Stimulated activated CD4-positive, alpha-beta T cell treated with anti-CD3 and anti-CD28 coated beads, Interleukin-4, amount 100 ng/mL, for 1 hour (primary cell): Measurements from ENCODE around the gene KIT.
"Not testable (repeated sequence)": the region's sequence is repeated elsewhere in the genome, so short reads cannot be mapped to it uniquely, and the experiment has no call there.

Source experiments
- DNase-seq: peaks from one replicate; pipeline ENCODE4 v3.0.0-alpha.2; 2020

KIT gene

DNA sequence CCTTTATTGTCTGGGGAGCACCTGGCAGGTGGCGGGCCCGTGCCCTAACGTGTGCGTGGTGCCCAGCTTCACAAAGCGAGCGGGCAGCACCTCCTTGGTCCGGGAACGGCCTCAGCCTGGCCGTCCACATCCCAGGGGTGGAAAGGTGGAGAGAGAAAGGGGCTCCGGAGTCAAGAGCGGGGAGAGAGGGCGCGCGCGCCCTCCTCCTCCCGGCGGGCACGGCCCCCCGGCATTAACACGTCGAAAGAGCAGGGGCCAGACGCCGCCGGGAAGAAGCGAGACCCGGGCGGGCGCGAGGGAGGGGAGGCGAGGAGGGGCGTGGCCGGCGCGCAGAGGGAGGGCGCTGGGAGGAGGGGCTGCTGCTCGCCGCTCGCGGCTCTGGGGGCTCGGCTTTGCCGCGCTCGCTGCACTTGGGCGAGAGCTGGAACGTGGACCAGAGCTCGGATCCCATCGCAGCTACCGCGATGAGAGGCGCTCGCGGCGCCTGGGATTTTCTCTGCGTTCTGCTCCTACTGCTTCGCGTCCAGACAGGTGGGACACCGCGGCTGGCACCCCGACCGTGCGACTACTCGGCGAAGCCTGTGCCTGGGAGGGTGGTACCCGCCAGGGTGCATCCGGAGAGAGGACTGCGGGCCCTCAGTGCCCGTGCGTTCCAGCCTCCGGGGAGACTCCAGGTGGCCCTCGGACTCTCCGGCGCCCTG is at the start of gene KIT:
KIT (plus strand) TSS at position 407 of the 701 bp plus-strand sequence; CDS start at position 465, 58 bp downstream.
- DNase-seq: peak; percentile 14

DNA sequence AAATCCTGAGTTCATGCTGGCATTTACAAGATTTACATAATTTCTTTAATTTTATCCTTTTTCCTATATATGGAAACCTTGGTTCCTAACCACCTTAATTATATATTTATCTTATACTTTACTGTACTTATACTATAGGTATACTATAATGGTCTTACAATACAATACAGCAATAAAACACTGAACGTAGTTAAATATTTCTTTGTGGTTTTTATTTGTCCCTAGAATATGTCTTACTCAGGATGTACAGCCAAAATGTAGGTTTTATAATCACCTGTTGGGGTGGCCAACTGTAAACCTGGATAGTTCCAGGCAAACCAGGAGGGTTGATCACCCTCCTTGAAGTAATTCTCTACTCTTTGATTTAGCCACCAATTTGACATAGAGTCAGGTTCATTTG is 48.4 kb upstream of the KIT start:
- no peak for DNase-seq

DNA sequence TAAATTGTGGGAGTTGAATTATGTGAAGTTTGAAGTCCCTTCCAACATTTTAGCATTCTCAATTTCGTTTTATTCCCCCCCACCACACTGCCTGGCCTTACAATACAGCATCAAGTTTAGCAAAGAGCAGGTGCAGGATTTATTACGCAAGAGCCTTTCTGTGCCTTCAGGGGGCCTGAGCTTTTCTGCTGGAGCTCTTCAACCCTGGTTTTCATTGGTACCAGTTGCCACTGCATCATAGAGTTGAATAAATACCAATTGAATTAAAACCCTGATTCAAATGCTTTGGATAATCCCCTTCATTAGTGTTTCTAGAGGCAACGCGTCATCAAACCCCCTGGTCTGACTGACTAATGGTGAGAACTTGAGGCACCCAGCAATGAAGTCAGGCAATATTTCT is 43.6 kb upstream of the KIT start:
- DNase-seq: no peak

DNA sequence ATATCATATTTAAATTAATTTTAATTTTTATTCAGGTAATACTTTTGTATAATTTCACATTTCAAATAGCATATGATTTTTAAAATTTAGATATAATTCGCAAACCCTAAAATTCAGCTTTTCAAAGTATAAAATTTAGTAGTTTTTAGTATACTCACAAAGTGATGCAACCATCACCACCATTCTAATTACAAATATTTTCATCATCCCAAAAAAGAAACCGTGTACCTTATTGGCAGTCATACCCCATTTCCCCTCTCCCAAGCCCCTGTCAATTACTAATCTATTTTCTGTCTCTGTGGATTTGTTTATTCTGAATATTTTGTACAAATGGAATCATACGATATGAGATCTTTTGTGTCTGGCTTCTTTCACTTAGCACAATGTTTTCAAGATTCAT is 37.0 kb upstream of the KIT start:
- no peak for DNase-seq

DNA sequence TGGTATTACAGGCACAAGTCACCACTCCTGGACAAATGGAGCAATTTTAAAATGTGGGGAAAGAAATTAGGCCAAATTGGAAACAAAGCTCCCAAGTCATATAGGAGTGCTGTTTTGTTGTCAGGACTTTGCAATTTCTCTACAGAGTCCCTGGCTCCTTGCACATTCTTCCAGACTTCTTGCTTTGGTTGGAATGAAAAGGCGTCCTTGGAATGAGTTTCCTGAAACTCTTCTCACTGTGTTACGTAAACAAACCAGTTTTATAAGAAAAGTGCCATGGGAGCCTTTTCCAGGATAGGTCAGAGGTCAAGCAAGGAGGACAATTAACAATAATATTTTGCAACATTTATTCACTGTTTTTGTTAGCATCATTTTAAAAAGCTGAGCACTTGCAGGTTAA is 32.4 kb upstream of the KIT start:
- DNase-seq: no peak

DNA sequence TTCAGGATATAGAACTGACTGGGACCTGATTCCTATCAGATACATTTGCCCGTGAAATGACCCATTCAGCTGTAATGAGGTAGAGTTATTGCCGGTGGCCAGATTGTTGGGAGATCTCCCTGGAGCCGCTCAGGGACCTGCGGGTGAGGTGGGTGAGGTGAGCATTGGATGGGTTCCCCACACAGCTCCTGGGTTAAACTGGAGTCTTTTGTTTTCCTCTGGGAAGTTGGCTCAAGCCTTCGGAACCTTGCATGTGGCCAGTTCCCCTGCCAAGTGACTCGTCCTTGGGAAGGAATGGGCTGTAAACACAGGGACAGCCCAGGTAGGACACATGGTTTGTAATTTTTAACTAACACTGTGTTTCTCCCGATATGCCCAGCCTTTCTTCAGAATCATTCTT is 31.6 kb upstream of the KIT start:
- no peak for DNase-seq

DNA sequence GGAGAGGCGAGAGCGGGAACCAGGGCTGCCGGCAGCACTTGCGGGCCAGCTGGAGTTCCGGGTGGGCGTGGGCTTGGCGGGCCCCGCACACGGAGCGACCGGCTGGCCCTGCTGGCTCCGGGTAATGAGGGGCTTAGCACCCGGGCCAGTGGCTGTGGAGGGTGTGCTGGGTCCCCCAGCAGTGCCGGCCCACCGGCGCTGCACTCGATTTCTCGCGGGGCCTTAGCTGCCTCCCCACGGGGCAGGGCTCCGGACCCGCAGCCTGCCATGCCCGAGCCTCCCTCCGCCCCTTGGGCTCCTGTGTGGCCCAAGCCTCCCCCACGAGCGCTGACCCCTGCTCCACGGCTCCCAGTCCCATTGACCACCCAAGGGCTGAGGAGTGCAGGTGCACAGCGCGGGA is 25.2 kb upstream of the KIT start:
- no peak for DNase-seq

DNA sequence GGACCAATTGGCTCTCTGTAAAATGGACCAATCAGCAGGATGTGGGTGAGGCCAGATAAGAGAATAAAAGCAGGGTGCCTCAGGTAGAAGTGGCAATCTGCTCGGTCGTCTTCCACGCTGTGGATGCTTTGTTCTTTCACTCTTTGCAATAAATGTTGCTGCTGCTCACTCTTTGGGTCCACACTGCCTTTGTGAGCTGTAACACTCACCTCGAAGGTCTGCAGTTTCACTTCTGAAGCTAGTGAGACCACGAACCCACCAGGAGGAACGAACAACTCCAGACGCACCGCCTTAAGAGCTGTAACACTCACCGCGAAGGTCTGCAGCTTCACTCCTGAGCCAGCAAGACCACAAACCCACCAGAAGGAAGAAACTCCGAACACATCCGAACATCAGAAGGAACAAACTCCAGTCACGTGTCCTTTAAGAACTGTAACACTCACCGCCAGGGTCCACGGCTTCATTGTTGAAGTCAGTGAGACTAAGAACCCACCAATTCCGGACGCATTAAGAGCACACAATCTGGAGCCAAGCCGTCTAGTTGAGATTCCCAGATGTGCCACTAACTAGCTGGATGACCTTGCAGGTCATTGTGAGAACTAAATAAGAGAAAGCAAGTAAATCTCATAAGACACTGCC is 24.5 kb upstream of the KIT start:
- DNase-seq: not testable (repeated sequence)

DNA sequence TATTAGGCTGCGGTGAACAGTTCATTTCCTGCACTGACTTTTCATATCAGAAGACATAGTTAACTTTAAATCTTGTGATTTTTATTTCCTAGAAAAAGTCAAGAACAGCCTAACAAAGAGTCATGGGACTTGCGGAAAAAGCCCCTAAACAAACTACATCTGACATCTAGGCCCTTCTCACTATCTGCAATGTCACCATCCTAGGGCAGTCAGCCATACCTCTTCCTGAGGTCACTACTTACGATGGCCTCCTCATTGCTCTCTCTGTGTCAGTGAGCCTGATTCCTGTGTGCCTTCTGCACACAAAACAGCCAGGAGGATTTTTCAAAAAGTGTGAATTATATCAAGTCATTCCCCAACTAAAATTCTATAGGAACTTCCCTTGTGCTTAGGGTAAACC is 22.4 kb upstream of the KIT start:
- no peak for DNase-seq

DNA sequence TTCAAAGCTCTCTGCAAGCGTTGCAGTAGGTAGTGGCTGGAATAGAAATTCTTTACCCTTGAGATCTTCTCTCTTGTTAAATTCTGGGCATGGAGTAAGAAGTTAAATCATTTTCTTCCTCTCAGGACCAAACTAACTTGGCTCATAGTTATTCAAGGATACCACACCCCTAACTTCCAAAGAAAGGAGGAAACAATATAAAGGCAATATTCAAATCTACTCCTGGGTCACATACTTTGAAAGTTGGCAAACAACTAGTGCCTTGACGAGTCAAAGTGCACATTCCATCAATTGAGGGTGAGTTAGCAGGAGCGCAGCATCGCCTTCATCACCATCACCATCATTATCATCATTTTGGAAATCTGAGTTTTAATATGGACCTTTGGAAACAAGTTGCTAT is 20.4 kb upstream of the KIT start:
- DNase-seq: no peak

DNA sequence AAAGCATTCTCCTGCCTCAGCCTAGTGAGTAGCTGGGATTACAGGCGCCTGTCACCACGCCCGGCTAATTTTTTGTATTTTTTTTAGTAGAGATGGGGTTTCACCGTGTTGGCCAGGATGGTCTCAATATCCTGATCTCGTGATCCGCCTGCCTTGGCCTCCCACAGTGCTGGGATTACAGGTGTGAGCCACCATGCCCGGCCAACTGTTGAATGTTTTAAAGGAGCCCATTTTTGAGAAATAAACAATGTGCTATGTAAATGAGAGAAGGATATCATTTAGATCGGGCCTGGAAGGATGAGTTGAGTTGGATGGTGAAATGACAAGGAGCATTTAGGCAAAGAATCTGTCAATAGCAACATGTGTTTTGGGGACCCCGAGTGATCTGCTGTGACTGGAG is 16.7 kb upstream of the KIT start:
- not testable (repeated sequence) for DNase-seq

DNA sequence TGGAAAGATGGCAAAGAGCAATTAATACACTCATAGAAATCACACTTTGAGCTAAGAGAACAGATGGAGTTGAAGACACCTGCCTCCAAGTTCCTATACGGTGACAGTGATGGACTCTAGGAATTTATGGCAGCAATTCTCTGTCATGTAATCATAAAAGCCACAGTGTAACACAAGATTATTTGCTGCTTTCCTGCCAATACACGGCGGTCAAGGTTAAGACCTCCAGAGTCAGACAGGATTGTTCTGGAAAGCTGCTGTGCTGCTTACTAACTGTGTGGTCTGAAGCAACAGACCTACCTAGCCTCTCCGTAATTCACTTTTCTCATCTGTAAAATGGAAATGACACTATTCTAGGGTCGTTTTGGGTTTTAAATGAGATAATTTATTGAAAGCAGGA is 14.6 kb upstream of the KIT start:
- DNase-seq: no peak

DNA sequence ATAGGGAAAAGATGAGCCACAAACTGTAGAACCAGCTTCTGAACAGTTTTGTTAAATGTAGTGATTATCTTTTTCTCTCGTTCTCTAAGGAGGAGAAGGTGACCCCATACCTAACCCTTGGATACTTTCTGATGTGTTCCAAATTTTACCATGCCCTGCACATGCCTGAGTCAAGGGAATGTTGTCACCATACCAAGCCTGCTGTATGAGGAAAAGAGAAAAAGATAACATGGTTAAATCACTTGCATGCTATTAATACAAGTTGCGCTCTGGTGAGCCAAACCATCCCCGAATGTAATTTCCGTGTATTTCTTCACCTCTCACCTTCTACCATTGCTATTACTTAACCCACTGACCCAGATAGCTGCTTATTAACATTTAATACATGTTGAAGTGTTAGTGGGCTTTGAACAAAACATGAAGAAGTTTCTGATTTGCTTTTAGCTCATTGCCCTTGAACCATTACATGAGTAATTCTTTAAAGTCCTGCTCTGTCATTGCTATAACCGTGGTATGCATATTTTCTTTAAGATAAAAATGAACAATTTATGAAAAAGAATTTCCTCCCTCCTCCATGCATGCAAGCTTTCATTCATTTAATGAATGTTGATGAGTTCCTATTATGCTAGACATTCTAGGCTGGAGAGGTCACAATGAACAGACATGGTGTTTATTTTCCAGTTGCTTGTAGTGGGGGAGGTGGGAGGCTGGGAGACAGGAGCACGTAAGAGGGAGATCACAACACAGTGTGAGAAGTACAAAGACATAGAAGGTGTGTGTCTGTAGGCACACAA is 13.6 kb upstream of the KIT start:
- no peak for DNase-seq

DNA sequence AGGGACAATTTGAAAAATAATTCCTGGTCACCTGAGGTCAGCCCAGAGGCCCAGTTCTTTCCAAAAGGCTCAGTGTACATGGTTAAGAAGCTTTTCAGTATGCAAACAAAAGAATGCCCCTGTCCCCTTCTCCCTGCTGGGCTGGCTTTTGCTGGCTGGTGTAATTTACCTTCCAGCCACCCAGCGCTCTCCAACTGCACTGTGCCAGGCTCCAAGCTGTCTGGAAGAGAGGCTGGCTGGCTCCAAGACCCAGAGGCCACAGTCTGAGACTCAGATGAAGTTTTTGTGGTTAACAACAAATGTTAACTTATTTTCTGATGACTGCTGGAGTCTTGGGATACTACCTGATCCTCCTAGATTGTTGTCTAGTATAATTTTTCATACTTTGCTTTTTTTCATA is 11.9 kb upstream of the KIT start:
- DNase-seq: no peak

DNA sequence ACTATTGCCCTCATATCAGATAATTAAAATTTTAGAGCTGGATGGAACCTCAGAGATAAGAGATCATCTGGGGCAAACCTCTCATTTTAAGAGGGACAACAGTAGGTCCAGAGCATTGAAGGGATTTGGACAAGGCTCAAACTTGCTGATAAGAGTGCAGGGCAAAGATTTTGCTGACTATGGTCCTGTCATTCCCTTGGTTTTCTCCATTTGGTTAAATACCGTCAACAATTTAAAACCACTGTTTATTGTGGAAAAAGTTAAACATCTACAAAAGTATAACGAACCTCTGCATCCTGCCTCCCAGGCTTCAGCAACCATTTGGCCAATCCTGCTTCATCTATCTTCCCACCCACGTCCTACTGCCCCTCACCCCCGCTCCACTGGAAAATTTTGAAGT is 10.7 kb upstream of the KIT start:
- no peak for DNase-seq

DNA sequence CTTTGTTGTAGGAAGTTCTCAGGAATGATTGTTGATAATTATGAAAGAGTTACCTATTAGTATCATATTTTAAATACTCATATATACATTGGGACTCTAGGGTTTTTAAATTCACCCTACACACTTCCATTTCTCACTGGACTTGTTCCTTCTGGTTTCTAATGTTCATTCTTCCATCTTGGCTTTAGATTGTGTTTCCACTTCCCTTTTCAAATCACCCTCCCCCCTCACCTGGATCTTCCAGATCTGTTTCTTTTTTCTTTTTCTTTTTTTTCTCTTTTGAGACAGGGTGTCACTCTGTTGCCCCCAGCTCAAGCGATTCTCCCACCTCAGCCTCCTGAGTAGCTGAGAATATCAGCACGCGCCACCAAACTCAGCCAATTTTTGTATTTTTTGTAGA is 6.7 kb upstream of the KIT start:
- no peak for DNase-seq

DNA sequence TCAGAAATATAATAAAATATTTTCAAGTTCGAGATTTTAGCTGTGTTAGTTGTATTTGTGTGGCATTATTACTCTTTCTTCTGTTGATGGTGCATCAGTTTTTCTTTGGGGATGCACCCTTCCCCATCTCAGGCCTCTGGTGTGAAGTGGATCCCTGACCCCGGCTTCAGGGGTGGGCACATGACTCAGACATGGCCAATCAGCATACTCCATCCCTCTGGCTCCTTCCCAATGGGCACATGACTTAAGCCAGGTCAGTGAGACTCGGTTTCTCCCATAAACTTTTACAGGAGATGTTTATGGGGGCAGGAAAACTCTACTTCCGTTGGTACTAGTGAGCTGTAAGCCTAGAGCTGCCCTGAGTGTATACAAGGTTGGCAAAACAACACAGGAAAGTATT is 3.0 kb upstream of the KIT start:
- no peak for DNase-seq

DNA sequence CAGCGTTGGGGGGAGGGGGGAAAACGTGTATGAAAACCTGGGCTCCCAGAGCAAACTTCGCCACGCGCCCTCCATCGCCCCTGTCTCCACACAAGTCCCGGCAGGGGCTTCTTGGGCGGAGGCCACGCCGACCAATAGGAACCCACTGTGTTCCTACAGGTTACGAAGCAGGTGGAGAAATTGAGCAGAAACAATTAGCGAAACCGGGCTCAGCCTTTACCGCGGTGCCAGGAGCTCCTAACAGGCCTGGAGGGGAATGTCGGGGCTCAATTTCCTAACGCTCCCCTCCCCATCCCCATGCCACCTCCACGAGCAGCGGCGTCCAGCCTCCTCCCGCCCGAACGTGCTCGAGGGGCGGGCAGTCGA is 589 bp upstream of the KIT start:
- DNase-seq: no peak

DNA sequence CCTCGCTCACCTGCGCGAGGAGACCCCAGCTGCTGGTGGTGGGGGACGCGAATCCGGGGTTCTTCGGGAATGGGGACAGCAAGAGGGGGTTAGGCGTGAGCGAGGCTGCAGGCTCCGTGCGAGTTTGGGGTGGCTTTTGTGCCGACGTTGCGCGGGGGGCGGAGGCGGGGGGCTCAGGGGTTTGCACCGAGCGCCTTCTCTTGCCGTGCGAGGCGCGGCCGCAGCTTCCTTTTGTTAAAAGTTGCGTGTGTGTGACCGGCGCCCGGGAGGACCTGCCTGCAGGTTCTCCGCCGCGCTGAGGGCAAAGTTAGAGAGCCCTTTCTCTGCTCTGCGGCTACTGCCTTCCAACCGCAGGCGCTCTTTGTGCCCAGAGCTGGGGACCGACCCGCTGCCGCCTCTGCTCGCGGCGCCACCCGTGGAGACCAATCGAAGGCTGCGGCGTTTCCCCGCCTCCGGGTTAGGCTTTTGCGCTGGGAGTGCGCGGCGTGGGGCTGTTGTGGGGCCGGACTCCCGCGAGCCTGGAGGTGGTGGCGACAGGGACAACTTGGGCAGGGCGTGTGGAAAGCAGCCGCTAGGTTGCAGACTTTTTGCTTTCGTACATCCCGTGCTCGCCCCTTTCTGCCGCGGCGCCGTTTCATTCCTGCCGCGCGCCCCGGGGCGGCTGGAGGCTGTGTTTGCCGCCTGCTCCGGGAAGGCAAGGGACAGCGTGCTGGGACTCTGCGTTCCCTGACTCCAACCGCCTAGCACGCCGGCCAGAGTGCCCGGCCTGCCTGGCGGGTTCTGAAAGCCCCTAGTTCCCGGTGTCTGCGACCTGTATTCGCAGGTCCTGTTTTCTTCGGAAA is 716 bp downstream of the KIT start:
- peak; percentile 14 for DNase-seq

DNA sequence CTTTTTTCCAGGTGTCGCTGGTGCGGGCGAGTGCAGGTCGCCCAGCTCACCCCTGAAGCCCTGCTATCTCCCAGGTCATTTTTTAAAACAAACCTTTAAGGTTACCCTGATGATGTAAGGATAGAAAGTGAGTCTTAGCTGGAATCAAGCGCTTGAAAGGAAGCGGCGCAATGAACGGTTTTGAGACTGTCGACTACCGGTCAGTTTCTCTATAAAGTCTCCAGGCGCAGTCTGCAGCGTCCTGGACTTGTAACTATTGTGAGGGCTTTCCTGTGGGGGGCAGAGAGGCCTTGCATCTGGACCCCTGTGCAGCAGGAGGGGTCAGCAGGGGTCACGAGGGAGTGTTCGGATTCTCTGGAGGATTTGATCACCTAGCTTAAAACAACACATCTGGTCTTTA is 1.6 kb downstream of the KIT start:
- DNase-seq: no peak

DNA sequence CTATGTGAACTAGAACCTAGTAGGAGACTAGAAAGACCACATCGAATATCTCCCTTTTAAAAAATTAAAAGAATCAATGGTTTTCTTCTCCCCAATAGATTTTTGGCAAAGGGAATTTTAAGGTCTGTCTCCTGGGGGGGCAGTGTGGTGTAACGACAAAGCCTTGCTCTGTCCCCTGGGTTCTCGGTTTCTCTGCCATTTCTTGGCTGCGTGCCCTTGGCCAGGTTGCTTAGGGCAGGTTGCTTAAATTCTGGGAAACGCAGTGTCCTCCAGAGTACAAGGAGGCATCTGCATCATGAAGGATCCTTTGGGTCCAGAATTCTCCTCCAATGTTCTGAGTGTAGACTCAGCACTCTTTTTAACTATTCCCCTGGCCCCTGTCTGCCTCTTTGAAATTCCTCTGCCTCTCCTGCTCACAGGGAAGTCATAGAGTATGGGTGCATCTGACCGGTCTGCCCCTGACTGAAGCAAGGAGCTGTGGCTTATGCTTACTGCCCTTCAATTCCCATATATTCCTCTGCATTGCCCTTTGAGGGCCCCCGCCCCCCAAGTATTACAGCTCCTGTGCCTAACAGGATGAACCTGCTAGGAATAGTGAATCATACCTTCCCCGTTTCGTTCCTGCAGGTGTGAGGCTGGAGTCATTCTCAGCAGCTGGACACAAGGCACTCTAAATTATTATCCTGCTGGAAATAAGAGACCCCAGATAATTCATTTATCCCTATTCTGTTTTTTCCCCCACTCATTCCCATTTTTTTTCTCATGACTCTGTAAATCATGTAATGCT is 2.2 kb downstream of the KIT start:
- DNase-seq: no peak

DNA sequence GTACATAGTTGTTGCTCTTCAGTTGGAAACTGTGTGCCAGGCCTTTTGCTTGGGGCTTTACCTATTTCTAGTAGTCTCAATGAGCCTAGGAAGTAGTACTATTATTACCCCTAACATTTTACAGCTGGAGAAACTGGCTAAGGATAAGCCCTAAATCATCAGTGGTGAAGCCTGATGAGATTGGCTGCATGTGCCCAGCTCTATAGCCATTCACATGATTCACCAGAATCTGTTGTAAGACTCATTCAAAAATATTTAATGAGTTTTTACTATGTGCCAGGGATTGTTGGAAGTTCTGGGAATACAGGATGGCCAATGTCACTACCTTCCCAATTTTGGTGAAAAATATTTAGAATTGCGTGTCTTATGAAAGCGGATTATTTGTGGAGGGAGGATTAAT is 2.8 kb downstream of the KIT start:
- DNase-seq: no peak

DNA sequence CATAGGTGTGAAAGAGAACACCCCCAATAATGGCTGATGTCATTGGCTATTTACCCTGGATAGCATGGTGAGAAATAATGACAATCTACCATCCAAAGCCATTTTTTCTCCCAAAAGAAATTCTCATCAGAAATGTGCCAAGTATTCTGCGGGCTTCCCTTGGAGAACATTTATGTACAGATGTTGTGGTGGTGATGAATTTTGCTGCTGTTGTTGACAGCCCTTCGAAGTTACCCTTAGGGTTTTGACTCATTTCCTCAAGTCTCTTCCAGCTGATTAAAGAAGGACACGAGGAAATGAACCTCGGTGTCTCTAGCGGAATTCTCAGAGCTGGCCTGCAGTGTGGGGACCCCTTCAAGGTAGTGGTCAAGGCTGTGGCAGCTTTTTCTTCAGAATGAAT is 3.4 kb downstream of the KIT start:
- no peak for DNase-seq
